GM12891 (cell line): ENCODE measurements around the gene RBM22.

Experiments
- POLR2AphosphoS5 ChIP-seq: IDR thresholded peaks from 2 replicates; pipeline ENCODE4 v1.6.1; 2011; ENCODE audit warnings: low read depth, low read length, control low read depth
- TAF1 ChIP-seq: IDR thresholded peaks from 2 replicates; pipeline ENCODE4 v1.6.1; 2011; ENCODE audit warnings: low read depth, low read length, control low read depth

- no peak for TF ChIP-seq POLR2AphosphoS5
- TF ChIP-seq TAF1, result no peak
Measured at GRCh38 chr5:150723845-150724244, 23.0 kb upstream of the RBM22 start.
